Measurements from ENCODE around the gene VSNL1. TPM values are rescaled to one million over a fixed set of nuclear protein-coding genes. Genes with fewer than 3 reads are reported as not detected.

VSNL1 gene
- total RNA-seq, 2 donors from 2014 or later = not detected

- no peak for ATAC-seq (ENCODE audit: insufficient number of reproducible peaks, low FRiP score, low read depth)
- Histone ChIP-seq H3K27ac (no peak overlapping the region), H3K27me3 (replicated peaks; ENCODE audit: insufficient read depth) (no peaks in the 10 kb centered on the region), H3K4me1 (ENCODE audit: control insufficient read depth in 1 of 2, low read depth in 2 of 2) (no peaks in the 10 kb centered on the region), H3K9me3 (no peaks in the 10 kb centered on the region), H3K4me3 (no peak overlapping the region), H3K36me3 (no peaks in the 10 kb centered on the region)
- no peak for DNase-seq (ENCODE audit: low spot score)
- TF ChIP-seq CTCF (IDR thresholded peaks at IDR 0.05) = no peak
These were observed 75.9 kb downstream of the VSNL1 start for GRCh38 chr2:17616405-17616804.

- Histone ChIP-seq H3K9me3 (no peaks in the 10 kb centered on the region), H3K4me3 (no peak overlapping the region), H3K27me3 (replicated peaks; ENCODE audit: insufficient read depth) (no peaks in the 10 kb centered on the region), H3K36me3 (no peaks in the 10 kb centered on the region), H3K27ac (no peak overlapping the region), H3K4me1 (ENCODE audit: control insufficient read depth in 1 of 2, low read depth in 2 of 2) (no peaks in the 10 kb centered on the region)
- TF ChIP-seq CTCF (IDR thresholded peaks at IDR 0.05) = no peak
- ATAC-seq (ENCODE audit: insufficient number of reproducible peaks, low FRiP score, low read depth) (no peak), DNase-seq (ENCODE audit: low spot score) (no peak)
These were observed 77.0 kb downstream of the VSNL1 start for GRCh38 chr2:17617516-17617915.

- H3K27ac ChIP-seq = no peak overlapping the region
- TF ChIP-seq CTCF (IDR thresholded peaks at IDR 0.05) = no peak
- no peaks in the 10 kb centered on the region for H3K4me1 ChIP-seq (ENCODE audit: control insufficient read depth in 1 of 2, low read depth in 2 of 2)
- no peak for DNase-seq (ENCODE audit: low spot score)
- ATAC-seq (ENCODE audit: insufficient number of reproducible peaks, low FRiP score, low read depth) = no peak
- H3K36me3 ChIP-seq = no peaks in the 10 kb centered on the region
- no peaks in the 10 kb centered on the region for H3K9me3 ChIP-seq
- H3K27me3 ChIP-seq (replicated peaks; ENCODE audit: insufficient read depth) = no peaks in the 10 kb centered on the region
- no peak overlapping the region for H3K4me3 ChIP-seq
These were observed 77.5 kb downstream of the VSNL1 start for GRCh38 chr2:17617955-17618354.

GRCh38 chr2:17620280-17620679 lies 79.8 kb downstream of the VSNL1 start:
- Histone ChIP-seq H3K9me3 (no peaks in the 10 kb centered on the region), H3K36me3 (no peaks in the 10 kb centered on the region), H3K27me3 (replicated peaks; ENCODE audit: insufficient read depth) (no peaks in the 10 kb centered on the region), H3K4me3 (no peak overlapping the region), H3K27ac (no peak overlapping the region), H3K4me1 (ENCODE audit: control insufficient read depth in 1 of 2, low read depth in 2 of 2) (no peaks in the 10 kb centered on the region)
- no peak for ATAC-seq (ENCODE audit: insufficient number of reproducible peaks, low FRiP score, low read depth)
- no peak for DNase-seq (ENCODE audit: low spot score)
- no peak for TF ChIP-seq CTCF (IDR thresholded peaks at IDR 0.05)

- H3K4me3 ChIP-seq = no peak overlapping the region
- no peaks in the 10 kb centered on the region for H3K27me3 ChIP-seq (replicated peaks; ENCODE audit: insufficient read depth)
- H3K36me3 ChIP-seq = no peaks in the 10 kb centered on the region
- no peaks in the 10 kb centered on the region for H3K4me1 ChIP-seq (ENCODE audit: control insufficient read depth in 1 of 2, low read depth in 2 of 2)
- no peak for TF ChIP-seq CTCF (IDR thresholded peaks at IDR 0.05)
- no peak overlapping the region for H3K27ac ChIP-seq
- no peak for ATAC-seq (ENCODE audit: insufficient number of reproducible peaks, low FRiP score, low read depth)
- H3K9me3 ChIP-seq = no peaks in the 10 kb centered on the region
- DNase-seq (ENCODE audit: low spot score) = no peak
These were observed 80.3 kb downstream of the VSNL1 start for GRCh38 chr2:17620841-17621240.

Data from thoracic aorta (tissue), 2 donors.